HG03064 (cell line): ENCODE data around the gene TAF11.
A peak's percentile ranks its signal among the peaks of the same experiment; 100 is the strongest.
"Not testable (repeated sequence)": the region's sequence is repeated elsewhere in the genome, so short reads cannot be mapped to it uniquely, and the experiment has no call there.

ENCODE experiments used
- ATAC-seq: cut with Tn5 transposase; IDR thresholded peaks from one replicate; pipeline ENCODE4 v1.9.1; 2021; ENCODE audit warnings: low read depth; ENCODE audit not compliant: unreplicated experiment

The TAF11 gene, protein sequence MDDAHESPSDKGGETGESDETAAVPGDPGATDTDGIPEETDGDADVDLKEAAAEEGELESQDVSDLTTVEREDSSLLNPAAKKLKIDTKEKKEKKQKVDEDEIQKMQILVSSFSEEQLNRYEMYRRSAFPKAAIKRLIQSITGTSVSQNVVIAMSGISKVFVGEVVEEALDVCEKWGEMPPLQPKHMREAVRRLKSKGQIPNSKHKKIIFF

DNA sequence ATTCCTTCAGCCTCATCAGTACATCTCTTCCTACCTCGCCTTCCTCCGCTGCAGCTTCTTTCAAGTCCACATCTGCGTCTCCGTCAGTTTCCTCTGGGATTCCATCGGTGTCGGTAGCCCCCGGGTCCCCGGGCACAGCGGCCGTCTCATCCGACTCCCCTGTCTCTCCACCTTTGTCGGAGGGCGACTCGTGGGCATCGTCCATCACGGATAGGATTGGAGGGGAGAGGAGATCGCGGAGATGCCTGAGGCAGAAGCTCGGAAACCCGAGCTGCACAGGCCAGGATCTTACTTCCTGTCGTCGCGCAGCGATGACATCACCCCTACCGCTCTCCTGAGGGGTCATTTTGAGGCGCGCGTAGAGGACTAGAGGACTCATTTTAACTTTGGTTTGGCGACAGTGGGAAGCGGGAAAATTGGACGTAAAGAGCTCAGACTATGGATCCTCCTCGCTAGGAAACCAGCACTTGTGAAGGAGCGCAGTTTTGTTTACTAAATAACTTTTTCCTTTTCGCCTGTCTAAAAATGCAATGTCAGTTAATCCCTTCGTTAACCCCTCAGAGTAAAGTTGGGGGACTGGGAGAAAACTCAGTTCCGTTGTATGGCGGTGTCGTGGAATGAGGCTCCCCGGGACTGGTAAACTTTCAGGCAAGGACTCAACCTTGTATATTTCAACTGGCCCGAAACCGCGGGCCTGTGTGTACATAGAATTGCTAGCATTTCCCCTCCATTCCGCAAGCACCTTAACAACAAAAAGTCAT lies at the start of gene TAF11:
Gene TAF11 (minus strand): TSS at position 290 of the 761 bp plus-strand sequence. CDS start 85 bp downstream, at position 205.
- ATAC-seq: peak; percentile 64

- ATAC-seq: no peak
Measured at GRCh38 chr6:34934516-34934915, 46.7 kb upstream of the TAF11 start.

DNA sequence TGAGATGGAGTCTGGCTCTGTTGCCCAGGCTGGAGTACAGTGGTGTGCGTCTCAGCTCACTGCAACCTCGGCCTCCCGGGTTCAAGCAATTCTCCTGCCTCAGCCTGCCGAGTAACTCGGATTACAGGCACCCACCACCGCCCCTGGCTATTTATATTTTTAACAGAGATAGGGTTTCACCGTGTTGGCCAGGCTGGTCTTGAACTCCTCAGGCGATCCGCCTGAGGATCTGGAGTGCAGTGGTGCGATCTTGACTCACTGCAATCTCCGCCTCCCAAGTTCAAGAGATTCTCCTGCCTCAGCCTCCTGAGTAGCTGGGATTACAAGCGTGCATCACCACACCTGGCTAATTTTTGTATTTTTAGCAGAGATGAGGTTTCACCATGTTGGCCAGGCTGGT lies 44.4 kb upstream of the TAF11 start:
- ATAC-seq: not testable (repeated sequence)

GRCh38 chr6:34930221-34930620 lies 42.4 kb upstream of the TAF11 start:
- ATAC-seq: no peak

GRCh38 chr6:34929241-34929978 lies 41.6 kb upstream of the TAF11 start:
- no peak for ATAC-seq

- ATAC-seq: no peak
Measured at GRCh38 chr6:34928695-34929094, 40.9 kb upstream of the TAF11 start.

- no peak for ATAC-seq
Measured at GRCh38 chr6:34928220-34928619, 40.4 kb upstream of the TAF11 start.

- no peak for ATAC-seq
Measured at GRCh38 chr6:34926655-34927054, 38.8 kb upstream of the TAF11 start.

DNA sequence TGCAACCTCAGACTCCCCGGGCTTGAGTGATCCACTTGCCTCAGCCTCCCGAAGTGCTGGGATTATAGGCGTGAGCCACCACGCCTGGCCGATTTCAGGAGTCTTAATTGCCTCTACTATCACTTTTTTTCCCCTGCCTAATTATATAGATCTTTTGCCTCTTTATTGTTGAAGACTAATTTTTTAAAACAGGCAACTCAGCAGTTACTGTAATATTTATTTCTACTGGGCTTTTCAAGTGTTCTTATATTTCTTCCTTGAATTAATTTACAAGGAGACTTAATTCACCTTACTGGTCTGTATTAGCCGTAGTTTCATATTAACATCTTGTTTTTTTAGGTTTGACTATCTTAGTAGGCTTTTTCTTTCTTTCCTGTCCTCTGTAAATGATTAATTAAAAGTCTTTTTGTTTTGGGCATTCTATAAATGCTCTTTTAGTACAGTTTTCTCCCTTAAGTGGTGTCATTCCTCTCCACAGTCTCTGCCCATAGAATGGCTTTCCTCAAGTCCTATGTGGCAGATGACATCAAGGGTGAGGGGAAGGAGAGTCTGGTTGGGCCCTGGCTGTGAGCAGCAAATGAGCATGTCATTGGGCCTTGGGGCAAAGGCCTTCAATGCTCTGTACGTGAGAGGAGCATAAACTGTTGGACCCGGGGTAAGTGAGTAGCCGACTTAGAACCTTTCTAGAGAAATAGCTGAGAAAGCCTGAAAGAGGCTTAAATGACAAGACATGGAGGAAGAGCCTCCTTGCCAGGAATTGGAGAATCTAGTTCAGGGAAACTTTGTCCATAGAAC lies 37.2 kb upstream of the TAF11 start:
- ATAC-seq: no peak

DNA sequence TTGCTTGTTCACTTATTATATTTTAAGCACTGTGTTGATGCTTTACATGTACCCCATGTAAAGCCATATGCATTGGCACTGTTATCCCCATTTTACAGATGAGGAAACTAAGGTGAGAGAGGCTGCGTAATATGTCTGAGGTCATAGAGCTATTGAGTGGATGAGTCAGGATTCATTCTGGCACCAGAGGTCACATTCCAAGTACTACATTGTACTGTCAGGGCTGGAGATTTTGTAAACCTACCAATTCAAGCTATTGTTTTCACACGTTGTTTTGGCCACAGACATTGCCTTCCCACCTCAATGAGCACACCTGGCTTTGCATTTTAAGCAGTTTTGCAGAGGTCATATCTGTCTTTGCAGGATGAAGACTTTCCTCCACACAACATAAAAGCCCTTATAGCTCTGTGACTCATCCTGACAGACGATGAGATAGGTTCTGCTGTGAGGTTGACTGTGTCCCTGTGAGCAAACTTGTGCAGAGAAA lies 34.4 kb upstream of the TAF11 start:
- ATAC-seq: no peak

GRCh38 chr6:34920097-34920496 lies 32.3 kb upstream of the TAF11 start:
- ATAC-seq: no peak

- no peak for ATAC-seq
Measured at GRCh38 chr6:34919651-34920050, 31.8 kb upstream of the TAF11 start.

DNA sequence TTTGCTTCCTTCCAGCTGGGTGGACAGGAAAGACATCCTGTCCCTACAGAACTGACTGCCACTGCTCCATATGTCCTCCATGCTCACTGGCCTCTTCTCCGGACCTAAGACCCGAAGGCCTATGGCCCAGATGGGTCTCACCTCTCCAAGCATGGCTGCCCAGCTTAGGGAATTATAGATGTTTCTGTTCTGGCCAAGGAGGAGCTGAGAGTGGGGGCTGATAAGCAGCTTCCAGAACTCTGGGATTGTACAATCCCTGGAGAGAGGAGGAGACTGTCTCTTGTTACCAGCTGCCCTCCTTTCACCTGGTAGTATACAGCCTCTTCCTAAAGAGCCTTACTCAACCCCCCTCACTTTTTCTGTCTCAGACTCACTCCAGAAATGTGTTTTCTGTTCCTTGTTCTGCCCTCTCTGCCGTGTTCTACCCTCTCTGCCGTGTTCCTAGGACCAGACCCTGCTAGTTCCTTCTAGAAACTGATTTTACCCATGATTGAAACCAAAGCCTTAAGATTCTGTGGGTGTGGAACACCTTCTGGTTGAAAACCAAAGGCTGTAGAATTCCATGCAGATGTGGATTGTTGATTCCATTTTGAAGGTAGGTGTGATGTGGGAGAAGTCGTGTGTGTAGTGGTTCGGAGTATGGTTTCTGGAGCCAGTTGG lies 29.9 kb upstream of the TAF11 start:
- no peak for ATAC-seq

DNA sequence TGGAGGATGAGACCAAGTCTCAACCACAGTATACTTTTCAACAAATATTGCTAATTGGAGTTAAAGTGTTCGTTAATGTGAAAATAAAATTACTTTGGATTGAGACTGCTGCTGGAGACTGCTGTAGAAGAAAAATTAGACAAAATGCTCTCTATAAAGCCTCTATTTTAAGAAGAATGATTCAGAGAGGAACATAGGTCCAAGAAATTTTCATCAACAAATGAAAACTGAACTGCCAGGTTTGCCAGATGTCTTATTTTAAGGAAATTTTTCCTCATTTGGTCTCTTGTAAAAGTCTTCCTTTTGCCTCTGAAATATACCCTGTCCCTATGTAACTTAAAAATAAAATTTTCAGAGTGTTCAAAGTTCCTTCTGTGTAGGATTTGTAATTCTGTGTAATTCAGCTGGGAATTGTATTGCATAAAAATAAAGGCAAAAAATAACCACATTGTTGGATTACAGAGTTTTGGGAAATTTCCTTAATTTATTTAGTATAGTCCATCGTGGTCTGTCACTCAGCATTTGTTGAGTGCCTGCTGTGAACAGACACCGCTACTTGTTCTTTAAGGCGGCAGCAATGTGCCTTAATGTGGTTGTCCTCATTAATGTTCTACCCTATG lies 28.6 kb upstream of the TAF11 start:
- ATAC-seq: no peak

- no peak for ATAC-seq
Measured at GRCh38 chr6:34914358-34914757, 26.5 kb upstream of the TAF11 start.

DNA sequence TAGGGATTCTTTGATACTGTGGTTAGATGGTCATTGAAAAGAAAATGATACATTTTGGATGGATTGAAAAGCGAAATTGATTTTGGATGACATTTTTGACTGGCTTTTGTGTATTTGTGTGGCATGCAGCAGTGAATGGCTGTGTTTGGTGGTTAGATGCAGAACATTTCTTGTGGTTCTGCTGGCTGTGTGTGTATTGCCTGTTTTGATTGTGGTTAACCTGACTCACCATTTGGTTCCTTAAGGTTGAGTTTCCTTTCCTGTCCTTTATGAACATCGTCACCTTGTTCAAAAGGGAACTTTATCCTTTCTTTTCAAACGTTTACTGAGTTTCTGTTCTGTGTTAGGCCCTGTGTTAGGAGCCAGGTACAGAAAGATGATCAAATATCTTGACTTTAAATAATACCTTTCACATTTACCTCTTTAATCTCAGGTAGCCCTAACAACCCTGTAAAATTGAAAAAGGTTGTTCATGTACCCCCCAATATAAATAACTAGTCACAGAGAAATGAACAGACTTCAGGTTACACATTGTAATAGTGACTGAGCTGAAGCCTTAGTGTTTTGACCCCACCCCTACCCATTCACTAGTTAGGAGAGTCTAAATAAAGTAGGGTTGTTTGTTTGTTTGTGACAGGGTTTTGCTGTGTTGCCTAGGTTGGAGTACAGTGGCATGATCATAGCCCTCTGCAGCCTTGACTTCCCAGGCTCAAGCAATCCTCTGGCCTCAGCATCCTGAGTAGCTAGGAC lies 25.0 kb upstream of the TAF11 start:
- no peak for ATAC-seq

- ATAC-seq: no peak
Measured at GRCh38 chr6:34911822-34912221, 24.0 kb upstream of the TAF11 start.

DNA sequence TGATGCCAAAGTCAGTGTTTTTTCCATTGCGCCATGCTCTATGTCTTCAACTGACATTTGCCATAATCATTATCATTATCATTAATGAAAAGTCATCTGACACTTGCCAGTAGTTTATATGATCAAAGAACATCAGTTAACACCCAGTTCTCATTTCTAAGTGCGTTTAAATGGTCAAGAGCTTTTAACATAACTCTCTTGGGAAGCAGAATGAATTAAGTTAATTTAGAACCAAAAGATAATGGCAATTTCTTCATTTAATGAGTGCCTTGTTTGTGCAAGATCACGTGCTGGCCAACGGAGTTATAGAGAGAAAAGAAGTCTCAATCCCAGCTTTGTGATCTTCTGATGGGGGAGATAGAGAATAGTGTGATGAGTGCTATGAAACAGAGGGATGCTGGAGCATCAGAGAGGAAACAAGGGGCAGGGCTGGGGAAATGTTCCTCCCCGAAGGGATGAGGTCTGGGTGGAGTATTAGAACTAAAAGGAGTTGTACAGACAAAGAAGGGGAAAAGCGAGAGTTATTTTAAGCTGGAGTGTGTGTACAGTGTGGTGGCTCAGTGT lies 21.6 kb upstream of the TAF11 start:
- no peak for ATAC-seq

DNA sequence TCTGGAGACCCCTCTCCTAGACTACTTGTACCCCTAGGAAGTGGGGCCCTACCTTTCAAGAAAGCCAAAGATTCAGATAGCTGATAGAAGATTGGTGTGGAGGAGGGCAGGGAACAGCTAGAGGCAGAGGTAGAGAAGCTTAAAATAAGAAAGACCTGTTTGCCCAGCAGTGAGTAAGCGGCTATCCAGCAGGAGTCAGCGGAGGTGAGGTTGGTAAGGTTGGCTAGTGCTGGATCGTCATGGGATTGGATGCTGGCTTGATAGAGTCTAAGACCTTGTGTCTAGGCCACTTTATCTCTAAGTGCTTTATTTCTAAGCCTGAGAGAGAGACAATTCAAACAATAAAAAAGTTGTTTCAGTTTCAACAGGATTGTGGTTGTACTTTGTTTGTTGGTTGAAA lies 20.4 kb upstream of the TAF11 start:
- no peak for ATAC-seq
